Thyroid gland (tissue), 4 donors: ENCODE data around the gene ACVR2B.

Source experiments
- POLR2A ChIP-seq, 2 donors: fragments of 450-650 bp; IDR thresholded peaks; one replicate each; pipeline ENCODE4 v1.6.1; 2017; ENCODE audit warnings: antibody characterized with exemption in 2 of 2, mild to moderate bottlenecking in 2 of 2, moderate library complexity in 1 of 2
- TF ChIP-seq, protein P1 (sequence below), 6 experiments: fragments of 200-600 bp in 3 of 6; fragments of 450-650 bp in 3 of 6; sonication (generic) in 3 of 6; IDR thresholded peaks; one replicate each; pipeline ENCODE4 v1.5.1; 2016 to 2019; ENCODE audit warnings: antibody characterized with exemption in 6 of 6, mild to moderate bottlenecking in 2 of 6, inconsistent platforms in 1 of 6, moderate library complexity in 1 of 6

DNA sequence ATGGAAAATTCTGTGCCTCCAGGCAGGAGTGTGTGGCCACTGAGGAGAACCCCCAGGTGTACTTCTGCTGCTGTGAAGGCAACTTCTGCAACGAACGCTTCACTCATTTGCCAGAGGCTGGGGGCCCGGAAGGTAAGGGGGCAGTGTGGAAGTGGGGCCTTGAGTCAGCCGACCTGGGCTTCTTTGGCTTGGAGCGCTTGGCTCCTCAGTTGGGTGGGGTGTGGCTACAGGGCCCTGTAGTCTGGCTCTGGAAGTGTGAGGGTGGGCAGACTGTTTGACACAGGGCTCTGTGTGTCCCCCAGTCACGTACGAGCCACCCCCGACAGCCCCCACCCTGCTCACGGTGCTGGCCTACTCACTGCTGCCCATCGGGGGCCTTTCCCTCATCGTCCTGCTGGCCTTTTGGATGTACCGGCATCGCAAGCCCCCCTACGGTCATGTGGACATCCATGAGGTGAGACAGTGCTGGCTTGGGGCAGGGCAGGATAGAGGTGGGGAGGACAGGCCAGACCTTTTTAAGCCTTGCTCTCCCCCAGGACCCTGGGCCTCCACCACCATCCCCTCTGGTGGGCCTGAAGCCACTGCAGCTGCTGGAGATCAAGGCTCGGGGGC, 24.3 kb downstream of the ACVR2B start:
- TF ChIP-seq, protein P1, sequence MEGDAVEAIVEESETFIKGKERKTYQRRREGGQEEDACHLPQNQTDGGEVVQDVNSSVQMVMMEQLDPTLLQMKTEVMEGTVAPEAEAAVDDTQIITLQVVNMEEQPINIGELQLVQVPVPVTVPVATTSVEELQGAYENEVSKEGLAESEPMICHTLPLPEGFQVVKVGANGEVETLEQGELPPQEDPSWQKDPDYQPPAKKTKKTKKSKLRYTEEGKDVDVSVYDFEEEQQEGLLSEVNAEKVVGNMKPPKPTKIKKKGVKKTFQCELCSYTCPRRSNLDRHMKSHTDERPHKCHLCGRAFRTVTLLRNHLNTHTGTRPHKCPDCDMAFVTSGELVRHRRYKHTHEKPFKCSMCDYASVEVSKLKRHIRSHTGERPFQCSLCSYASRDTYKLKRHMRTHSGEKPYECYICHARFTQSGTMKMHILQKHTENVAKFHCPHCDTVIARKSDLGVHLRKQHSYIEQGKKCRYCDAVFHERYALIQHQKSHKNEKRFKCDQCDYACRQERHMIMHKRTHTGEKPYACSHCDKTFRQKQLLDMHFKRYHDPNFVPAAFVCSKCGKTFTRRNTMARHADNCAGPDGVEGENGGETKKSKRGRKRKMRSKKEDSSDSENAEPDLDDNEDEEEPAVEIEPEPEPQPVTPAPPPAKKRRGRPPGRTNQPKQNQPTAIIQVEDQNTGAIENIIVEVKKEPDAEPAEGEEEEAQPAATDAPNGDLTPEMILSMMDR (IDR thresholded peaks at IDR 0.05): no peak
- no peak for TF ChIP-seq POLR2A (IDR thresholded peaks at IDR 0.05)
